GM19193 (cell line): ENCODE measurements around the gene EPB42.

ENCODE experiments used
- POLR2A ChIP-seq: IDR thresholded peaks from 4 replicates; pipeline ENCODE4 v1.6.1; 2011; ENCODE audit not compliant: insufficient read depth, insufficient read length; ENCODE audit errors: extremely low read depth

Gene EPB42

GRCh38 chr15:43246261-43246774, 25.5 kb upstream of the EPB42 start:
- TF ChIP-seq POLR2A: no peak

- TF ChIP-seq POLR2A: no peak
These were observed 23.3 kb upstream of the EPB42 start for GRCh38 chr15:43244092-43244491.

GRCh38 chr15:43243020-43243645, 22.3 kb upstream of the EPB42 start:
- TF ChIP-seq POLR2A: no peak

GRCh38 chr15:43242616-43243015, 21.8 kb upstream of the EPB42 start:
- no peak for TF ChIP-seq POLR2A

- no peak for TF ChIP-seq POLR2A
These were observed 20.3 kb upstream of the EPB42 start for GRCh38 chr15:43241100-43241499.

- no peak for TF ChIP-seq POLR2A
These were observed 19.1 kb upstream of the EPB42 start for GRCh38 chr15:43239732-43240491.

GRCh38 chr15:43238671-43239131, 17.9 kb upstream of the EPB42 start:
- TF ChIP-seq POLR2A: no peak

GRCh38 chr15:43237842-43238470, 17.1 kb upstream of the EPB42 start:
- no peak for TF ChIP-seq POLR2A

- no peak for TF ChIP-seq POLR2A
These were observed 14.7 kb upstream of the EPB42 start for GRCh38 chr15:43235536-43235935.

GRCh38 chr15:43232289-43232874, 11.6 kb upstream of the EPB42 start:
- TF ChIP-seq POLR2A: no peak

GRCh38 chr15:43230640-43231115, 9.9 kb upstream of the EPB42 start:
- TF ChIP-seq POLR2A: no peak

GRCh38 chr15:43229977-43230376, 9.2 kb upstream of the EPB42 start:
- no peak for TF ChIP-seq POLR2A

GRCh38 chr15:43226436-43227305, 5.9 kb upstream of the EPB42 start:
- TF ChIP-seq POLR2A: no peak

- no peak for TF ChIP-seq POLR2A
These were observed 4.6 kb upstream of the EPB42 start for GRCh38 chr15:43225201-43225949.

GRCh38 chr15:43221422-43221821, 604 bp upstream of the EPB42 start:
- TF ChIP-seq POLR2A: no peak
